HG03097 (cell line): ENCODE data around the gene DOCK7.
A peak's percentile ranks its signal among the peaks of the same experiment; 100 is the strongest.
"Not testable (repeated sequence)": the region's sequence is repeated elsewhere in the genome, so short reads cannot be mapped to it uniquely, and the experiment has no call there.

Experiments
- ATAC-seq: cut with Tn5 transposase; IDR thresholded peaks from one replicate; pipeline ENCODE4 v1.9.1; 2021; ENCODE audit not compliant: unreplicated experiment, low FRiP score

DOCK7 gene, protein sequence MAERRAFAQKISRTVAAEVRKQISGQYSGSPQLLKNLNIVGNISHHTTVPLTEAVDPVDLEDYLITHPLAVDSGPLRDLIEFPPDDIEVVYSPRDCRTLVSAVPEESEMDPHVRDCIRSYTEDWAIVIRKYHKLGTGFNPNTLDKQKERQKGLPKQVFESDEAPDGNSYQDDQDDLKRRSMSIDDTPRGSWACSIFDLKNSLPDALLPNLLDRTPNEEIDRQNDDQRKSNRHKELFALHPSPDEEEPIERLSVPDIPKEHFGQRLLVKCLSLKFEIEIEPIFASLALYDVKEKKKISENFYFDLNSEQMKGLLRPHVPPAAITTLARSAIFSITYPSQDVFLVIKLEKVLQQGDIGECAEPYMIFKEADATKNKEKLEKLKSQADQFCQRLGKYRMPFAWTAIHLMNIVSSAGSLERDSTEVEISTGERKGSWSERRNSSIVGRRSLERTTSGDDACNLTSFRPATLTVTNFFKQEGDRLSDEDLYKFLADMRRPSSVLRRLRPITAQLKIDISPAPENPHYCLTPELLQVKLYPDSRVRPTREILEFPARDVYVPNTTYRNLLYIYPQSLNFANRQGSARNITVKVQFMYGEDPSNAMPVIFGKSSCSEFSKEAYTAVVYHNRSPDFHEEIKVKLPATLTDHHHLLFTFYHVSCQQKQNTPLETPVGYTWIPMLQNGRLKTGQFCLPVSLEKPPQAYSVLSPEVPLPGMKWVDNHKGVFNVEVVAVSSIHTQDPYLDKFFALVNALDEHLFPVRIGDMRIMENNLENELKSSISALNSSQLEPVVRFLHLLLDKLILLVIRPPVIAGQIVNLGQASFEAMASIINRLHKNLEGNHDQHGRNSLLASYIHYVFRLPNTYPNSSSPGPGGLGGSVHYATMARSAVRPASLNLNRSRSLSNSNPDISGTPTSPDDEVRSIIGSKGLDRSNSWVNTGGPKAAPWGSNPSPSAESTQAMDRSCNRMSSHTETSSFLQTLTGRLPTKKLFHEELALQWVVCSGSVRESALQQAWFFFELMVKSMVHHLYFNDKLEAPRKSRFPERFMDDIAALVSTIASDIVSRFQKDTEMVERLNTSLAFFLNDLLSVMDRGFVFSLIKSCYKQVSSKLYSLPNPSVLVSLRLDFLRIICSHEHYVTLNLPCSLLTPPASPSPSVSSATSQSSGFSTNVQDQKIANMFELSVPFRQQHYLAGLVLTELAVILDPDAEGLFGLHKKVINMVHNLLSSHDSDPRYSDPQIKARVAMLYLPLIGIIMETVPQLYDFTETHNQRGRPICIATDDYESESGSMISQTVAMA (N-terminal part only)

GRCh38 chr1:62687903-62688686 lies at the start of gene DOCK7:
Gene DOCK7, minus strand, starts transcription at chr1:62688386. Its CDS starts 122 bp downstream, at chr1:62688264.
- ATAC-seq, result peak; percentile 89

- ATAC-seq, result no peak
Measured at GRCh38 chr1:62735491-62736171, 47.4 kb upstream of the DOCK7 start.

GRCh38 chr1:62732331-62732730 lies 44.1 kb upstream of the DOCK7 start:
- no peak for ATAC-seq

DNA sequence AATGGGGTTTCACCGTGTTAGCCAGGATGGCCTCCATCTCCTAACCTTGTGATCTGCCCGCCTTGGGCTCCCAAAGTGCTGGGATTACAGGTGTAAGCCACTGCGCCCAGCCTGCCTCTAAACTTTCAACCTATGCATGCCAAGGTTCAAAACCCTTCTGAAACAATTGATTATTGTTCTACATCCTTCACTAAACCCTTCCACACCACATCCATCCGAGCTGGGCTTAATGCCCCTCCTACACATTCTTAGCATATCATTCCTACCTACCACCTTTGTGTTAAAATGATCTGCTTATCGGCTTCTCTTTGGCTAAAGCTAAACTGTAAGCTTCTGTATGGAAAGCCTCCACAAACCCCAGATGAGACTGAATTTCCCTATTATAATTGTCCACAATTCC lies 40.8 kb upstream of the DOCK7 start:
- ATAC-seq, result no peak

DNA sequence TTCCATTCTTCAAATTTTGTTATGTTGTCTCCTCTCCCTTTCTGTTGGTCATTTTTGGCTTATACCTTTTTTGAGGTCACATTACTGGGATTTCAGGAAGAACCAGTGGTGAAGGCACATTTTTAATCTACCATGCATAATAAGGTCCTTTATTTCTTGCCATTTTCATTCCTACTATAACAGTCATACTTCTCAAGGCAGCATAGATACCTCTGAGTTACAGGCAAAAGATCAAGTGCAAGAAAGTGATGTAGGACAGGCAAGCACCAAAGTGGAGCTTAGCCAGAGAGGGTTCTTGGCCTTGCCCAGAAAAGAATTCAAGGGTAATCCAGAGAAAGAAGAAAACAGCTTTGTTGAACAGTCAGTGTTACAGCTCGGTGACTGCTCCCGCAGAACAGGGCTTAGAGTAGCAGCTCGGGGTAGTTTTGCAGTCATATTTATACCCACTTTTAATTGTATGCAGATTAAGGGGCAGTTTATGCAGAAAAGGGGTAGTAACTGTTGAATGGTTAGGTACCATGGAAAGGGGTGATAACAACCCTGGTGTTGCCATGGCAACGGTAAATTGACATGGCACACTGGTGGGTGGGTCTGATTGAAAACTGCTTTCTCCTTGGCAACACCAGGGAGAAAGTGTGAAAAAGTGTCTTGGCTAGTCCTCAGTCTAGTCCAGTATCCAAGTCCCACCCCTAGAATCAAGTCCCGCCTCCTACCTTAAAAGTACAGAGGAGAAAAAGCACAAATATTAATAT lies 39.6 kb upstream of the DOCK7 start:
- no peak for ATAC-seq

- ATAC-seq, result no peak
Measured at GRCh38 chr1:62726011-62726442, 37.8 kb upstream of the DOCK7 start.

DNA sequence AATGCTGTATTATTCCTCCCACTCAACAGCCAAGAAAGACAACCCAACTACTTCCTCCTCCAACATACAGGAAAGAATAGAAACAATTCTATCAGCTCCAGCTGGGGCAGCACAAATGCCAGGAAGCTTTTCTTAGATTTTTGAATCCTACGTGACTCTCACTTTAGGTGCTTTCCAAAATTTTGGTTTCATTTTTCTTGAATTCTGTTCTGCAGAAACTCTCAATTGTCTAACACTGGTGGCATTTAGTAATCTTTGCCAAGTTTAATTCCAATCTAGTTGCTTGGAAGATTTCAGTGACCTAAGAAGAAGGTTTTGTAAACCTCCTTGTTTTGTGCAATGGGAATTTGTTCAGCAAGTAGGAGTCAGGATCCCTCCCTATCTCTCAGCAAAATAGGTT lies 37.1 kb upstream of the DOCK7 start:
- no peak for ATAC-seq

DNA sequence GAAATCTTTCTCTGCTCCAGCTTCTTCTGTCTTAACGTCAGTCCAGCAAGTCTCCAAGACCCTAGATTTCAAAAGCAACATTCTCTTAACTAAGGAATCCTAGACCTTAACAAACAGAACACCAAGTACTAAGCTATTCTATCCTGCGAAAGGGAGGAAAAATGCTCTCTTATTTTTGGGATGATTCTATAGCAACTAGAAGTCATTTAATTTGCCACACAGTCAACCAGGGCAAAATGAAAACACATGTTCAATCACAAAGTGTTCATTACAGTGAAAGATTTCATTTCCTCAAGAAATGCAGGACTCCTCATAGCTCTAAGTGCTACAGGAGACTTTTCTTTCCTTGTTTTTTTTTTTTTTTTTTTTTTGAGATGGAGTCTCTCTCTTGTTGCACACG lies 36.2 kb upstream of the DOCK7 start:
- no peak for ATAC-seq

DNA sequence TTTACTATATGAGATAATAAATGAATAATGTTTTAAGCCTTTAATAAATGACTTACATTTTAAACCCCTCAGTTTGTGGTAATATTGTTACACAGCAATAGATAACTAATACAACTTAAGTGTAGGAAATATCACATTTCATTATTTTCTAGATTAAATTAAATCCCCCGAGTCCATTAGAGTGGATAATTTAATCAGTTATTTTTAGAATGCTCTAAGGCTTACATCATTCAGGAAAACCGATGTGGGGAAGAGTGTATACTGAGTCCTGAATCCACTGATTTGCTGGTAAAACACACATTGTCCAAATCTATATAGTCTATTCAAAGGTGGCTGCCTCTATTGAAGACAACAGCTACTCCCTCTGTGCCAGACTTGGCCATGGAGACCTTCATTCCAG lies 35.7 kb upstream of the DOCK7 start:
- ATAC-seq, result no peak

DNA sequence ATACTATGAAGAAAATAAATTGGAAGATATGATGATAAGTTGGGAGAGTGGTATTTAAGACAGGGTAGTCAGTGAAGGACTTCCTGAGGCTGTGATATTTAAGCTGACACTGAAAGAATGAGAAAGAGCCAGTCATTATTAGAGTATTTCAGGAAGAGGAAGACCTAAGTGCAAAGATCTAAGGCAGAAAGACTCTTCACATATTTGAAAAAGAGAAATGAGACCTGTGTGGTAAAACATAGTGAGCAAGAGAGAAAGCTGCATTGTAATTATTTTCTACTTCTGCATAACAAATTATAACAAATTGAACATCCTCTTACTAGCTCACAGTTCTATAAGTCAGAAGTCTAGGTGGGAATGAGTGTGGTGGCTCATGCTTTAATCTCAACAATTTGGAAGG lies 34.6 kb upstream of the DOCK7 start:
- peak; percentile 69 for ATAC-seq

DNA sequence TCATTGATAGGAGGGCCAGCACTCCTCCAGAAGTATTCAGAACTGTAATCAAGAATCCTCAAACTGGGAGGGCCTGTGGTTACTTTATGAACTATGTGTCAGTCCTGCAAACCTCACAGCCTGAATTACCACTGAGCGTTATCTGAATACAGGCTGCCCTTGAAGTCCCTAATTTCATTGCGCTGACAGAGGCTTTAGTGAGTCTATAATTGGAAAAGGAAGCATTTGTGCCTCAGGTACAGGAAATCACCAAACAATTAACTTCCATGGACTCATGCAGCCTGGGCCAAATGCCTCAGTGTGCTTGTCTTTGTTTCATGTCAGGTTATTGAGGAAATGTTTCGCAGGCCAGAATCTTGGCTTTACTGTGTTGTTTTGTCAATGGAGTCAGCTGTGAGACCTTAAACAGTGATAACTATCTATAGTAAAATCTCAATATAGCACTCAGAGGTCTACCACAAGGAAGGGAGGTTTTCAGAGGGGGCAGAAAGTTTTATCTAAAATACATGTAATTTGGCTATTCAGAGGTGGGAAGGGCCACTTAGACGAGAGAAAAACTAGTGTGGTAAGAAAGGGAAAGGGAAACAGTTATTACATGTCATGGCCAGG lies 32.9 kb upstream of the DOCK7 start:
- no peak for ATAC-seq

GRCh38 chr1:62718400-62718799 lies 30.2 kb upstream of the DOCK7 start:
- ATAC-seq, result not testable (repeated sequence)

DNA sequence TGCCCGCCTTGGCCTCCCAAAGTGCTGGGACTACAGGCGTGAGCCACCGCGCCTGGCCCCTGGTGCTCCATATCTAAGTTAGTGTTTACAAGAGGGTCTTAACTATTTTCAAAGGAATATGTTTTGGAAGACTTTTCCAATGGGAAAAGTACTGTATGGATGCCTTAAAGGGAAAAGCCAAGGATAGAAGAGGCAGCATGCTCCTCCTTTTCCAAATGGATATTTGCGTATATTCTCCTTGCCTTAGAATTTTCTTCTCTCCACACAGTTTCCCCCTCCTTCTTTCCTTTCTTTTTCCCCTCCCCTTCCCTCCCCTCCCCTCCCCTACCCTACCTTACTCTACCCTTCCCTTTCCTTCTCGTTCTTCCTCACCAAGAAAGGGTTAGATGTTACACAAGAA lies 29.3 kb upstream of the DOCK7 start:
- ATAC-seq, result no peak

- ATAC-seq, result no peak
Measured at GRCh38 chr1:62716397-62716796, 28.2 kb upstream of the DOCK7 start.

DNA sequence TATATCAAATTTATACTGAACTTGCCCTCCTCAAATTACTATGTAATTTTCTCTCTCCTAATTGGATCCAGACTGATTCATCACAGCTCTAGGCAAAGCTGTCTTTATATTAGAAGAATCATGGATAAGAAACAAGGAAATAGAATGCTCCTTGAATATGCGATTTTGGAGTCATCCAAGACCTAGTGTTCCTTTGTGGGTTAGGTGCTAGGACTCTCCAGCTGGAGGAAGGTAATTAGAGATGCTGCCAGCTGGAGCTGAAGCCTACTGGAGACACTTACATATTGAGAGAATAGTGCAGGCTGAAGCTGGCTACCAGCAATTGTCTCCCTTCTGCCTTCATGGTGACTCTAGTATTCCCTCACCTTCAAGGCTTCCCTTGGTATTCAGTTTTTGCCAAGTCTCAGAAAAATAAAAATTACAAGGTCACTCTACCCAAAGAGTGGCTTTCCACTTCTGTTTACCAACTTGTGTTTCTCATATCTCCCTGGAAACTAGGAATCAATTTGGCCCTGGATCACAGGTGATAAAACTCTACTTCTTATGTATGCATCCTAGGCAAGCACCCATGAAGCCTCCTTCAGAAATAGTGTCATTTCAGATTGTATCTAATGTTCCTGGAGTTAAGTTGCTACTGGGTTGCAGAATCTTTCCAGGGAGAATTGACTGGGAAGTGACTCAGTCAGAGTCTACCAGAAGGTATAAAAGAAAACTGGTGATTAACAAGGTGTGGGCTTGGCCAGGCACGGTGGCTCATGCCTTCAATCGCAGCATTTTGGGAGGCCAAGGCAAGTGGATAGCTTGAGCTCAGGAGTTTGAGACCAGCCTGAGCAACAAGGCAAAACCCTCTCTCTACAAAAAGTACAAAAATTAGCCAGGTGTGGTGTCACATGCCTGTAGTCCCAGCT lies 24.4 kb upstream of the DOCK7 start:
- ATAC-seq, result no peak

DNA sequence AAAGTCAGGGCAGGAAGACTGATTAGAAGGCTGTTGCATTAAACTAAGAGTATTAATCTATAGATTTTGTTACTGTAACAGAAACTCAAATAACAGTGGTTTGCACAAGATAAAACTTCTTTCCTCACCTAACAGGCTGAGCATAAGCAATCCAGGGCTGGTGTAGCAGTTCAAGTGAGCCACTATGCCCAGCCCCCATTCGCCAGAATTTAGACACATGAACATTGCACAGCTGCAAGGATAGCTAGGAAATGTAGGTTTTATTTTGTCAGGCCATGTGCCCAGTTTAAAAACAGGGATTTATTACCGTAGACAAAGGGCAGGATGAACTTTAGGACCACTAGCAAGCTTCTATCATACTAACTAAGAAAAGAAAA lies 19.5 kb upstream of the DOCK7 start:
- no peak for ATAC-seq

GRCh38 chr1:62706985-62707743 lies 19.0 kb upstream of the DOCK7 start:
- no peak for ATAC-seq
